Sigmoid colon (tissue), 4 donors: ENCODE results near the gene SUPT20HL1.

Experiments used
- EP300 ChIP-seq, 4 donors: sonication (generic); formaldehyde crosslinking; IDR thresholded peaks; one replicate each; pipeline ENCODE4 v1.6.1; 2017; ENCODE audit warnings: antibody characterized with exemption in 4 of 4
- POLR2AphosphoS5 ChIP-seq, 4 donors: sonication (generic); formaldehyde crosslinking; IDR thresholded peaks; one replicate each; pipeline ENCODE4 v1.6.1; 2017; ENCODE audit warnings: antibody characterized with exemption in 4 of 4
- TF ChIP-seq, protein P1 (sequence below), 4 experiments: fragments of 450-650 bp in 3 of 4; fragments of 200-600 bp in 1 of 4; IDR thresholded peaks; one replicate each; pipeline ENCODE4 v1.5.1; 2016 to 2019; ENCODE audit warnings: antibody characterized with exemption in 4 of 4, mild to moderate bottlenecking in 3 of 4, moderate library complexity in 2 of 4

- TF ChIP-seq, protein P1, sequence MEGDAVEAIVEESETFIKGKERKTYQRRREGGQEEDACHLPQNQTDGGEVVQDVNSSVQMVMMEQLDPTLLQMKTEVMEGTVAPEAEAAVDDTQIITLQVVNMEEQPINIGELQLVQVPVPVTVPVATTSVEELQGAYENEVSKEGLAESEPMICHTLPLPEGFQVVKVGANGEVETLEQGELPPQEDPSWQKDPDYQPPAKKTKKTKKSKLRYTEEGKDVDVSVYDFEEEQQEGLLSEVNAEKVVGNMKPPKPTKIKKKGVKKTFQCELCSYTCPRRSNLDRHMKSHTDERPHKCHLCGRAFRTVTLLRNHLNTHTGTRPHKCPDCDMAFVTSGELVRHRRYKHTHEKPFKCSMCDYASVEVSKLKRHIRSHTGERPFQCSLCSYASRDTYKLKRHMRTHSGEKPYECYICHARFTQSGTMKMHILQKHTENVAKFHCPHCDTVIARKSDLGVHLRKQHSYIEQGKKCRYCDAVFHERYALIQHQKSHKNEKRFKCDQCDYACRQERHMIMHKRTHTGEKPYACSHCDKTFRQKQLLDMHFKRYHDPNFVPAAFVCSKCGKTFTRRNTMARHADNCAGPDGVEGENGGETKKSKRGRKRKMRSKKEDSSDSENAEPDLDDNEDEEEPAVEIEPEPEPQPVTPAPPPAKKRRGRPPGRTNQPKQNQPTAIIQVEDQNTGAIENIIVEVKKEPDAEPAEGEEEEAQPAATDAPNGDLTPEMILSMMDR (IDR thresholded peaks at IDR 0.05) = no peak
- TF ChIP-seq POLR2AphosphoS5 (IDR thresholded peaks at IDR 0.05) (no peak), EP300 (IDR thresholded peaks at IDR 0.05) (no peak)
Observed at GRCh38 chrX:24317567-24317966, 42.9 kb upstream of the SUPT20HL1 start.
